Measurements from ENCODE around the gene MRPS18A. TPM values are rescaled to one million over a fixed set of nuclear protein-coding genes. Genes with fewer than 3 reads are reported as not detected.

MRPS18A gene
- total RNA-seq, 4 donors from 2014 or later = 42.5 to 56.2 (median 50.9) TPM

DNA sequence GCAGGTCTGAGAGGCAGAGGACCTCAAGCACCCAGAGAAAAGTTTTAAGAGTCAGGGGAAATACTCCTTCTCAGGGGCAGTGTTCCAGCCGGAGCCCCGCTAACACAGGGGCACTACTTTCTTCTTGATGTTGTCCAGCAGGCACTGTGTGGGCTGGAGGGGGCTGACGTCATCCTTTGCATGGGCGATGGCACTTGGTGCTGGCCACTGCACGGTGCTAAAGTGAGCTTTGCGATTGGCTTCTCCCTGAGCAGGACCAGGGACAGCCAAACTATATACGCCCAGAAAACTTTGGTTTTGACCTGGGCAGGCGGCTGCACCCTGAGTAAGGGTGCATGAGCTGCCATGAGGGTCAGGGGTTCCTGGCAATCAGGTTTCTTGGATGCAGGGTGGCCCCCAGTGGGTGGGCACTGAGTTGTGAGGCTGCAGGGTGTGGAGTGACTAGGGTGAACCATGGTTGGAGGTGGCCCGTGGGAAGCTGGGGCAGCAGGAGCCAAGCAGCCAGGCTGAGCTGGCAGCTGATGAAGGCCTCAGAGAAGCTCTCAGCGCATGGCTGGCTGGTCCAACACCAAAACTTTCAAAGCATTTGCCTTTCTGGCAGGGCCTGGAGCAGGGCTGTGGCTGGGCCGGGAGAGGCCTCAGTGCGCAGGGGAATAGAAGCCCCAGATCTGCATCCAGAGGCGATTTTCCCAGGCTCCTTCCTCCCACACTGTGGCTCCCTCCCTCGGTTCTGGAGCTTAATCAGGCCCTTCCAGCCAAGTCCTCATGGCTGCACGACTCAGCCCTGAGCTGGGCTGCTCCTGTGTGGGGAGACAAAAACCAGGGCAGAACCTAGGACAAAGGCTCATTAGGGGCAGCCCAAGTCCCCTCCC is 18.3 kb downstream of the MRPS18A start:
- TF ChIP-seq POLR2A (IDR thresholded peaks at IDR 0.05) = no peak
- TF ChIP-seq, protein P1, sequence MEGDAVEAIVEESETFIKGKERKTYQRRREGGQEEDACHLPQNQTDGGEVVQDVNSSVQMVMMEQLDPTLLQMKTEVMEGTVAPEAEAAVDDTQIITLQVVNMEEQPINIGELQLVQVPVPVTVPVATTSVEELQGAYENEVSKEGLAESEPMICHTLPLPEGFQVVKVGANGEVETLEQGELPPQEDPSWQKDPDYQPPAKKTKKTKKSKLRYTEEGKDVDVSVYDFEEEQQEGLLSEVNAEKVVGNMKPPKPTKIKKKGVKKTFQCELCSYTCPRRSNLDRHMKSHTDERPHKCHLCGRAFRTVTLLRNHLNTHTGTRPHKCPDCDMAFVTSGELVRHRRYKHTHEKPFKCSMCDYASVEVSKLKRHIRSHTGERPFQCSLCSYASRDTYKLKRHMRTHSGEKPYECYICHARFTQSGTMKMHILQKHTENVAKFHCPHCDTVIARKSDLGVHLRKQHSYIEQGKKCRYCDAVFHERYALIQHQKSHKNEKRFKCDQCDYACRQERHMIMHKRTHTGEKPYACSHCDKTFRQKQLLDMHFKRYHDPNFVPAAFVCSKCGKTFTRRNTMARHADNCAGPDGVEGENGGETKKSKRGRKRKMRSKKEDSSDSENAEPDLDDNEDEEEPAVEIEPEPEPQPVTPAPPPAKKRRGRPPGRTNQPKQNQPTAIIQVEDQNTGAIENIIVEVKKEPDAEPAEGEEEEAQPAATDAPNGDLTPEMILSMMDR (IDR thresholded peaks at IDR 0.05) = no peak
- WGBS, 2 donors = 32 to 37% methylated on average over 12 to 15 of the region's 15 CpGs
- DNase-seq (ENCODE audit: low spot score in 2 of 2) = peak in 1 of 2 donors; percentile 89
- H3K4me3 ChIP-seq (ENCODE audit: low read depth, poor library complexity, severe bottlenecking) = no peak overlapping the region
- intact Hi-C loops (cut with DNase I; ENCODE audit: low total_unique reads) = loop anchor here (5.0 kb wide), 2 partner anchors 93 to 408 kb away; no protein-coding TSS in a partner anchor

DNA sequence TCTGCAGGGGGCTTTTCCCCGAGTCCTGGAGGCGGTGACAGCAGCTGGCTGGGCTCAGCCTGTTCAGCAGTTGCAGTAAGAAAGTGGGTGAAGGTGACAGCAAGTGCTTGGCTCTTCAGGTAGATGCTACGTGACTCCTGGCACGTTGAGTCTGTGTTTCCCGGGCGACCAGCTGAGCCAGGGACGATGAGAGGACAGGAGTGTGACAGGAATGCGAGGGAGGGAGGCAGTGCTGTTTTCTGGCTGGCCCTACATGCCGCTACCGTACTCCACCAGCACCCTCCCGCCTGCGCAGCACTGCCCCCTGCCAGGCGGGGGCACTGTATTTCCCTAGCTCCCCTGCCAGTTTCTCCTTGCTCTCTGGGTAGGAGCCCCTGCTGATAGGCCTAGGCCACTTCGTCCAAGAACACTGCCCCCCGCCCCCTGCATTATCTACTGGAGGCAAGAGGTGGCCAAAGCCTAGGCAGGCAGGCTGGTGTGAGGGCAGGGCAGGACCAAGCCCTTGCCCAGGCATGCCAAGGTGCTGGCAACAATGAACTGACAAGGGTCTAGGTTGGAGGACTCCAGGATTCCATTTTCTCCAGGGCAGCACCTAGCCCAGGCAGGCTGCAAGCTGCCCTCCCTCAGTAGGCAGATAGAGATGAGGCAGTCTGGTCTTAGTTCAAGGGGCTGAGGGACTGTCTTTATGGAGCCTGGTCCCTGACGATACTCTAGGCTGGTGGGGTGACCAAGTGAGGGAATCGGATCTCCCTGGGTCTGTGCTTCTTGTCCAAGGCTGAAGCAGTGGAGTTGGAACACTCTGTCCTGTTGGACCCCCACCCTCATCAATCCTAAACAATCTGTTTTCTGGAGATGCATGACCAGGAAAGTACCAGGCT is 19.2 kb downstream of the MRPS18A start:
- intact Hi-C loops (cut with DNase I; ENCODE audit: low total_unique reads) = loop anchor here (5.0 kb wide), 2 partner anchors 94 to 409 kb away; no protein-coding TSS in a partner anchor
- 23 to 24% methylated on average over 16 to 17 of the region's 17 CpGs for WGBS, 2 donors
- TF ChIP-seq, protein P1 (IDR thresholded peaks at IDR 0.05) = no peak
- no peak for TF ChIP-seq POLR2A (IDR thresholded peaks at IDR 0.05)
- H3K4me3 ChIP-seq (ENCODE audit: low read depth, poor library complexity, severe bottlenecking) = no peak overlapping the region
- DNase-seq (ENCODE audit: low spot score in 2 of 2) = peak; percentile 42 to 88

DNA sequence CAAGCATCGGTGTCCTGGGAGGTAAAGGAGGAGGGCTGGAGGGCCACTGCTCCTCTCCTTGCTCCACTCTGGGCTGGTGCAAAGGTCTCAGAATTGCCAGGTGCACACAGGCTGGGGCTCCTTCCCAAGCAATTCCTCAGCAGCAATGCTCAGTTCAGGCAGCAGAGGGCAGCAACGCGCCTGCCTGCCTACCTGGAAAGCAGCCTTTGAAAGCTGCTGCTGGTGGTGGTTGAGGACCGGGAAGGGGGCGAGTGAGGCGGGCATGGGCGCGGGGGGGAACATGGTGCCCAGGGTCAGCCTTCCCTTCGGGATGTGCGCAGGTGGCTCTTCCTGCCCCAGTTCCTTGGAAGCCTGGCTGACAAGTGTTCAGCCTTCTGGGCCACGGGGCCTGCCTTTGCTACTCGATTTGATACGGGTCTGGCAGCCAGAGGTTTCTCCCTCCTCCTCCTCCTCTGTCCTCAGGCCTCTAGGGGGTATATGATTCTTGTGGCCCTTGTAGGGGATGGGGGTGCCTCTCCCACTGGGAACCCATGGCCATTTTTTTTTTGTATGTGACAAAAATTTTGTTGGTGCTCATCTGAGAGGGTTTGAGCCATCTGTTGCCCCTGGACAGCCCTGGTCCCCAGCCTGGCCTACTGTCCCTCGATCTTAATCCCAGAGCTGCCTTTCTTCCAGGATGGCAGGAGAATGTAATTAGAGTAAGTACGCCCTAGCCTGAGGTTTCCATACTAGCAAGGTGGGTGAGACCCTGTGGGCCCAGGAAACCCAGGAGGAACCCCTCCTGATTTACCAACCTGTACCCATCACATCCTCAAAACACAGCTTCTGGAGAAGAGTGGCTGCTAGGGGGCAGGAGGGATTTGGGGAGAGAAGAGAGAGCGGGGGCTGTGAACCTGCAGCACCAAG is 20.1 kb downstream of the MRPS18A start:
- intact Hi-C loops (cut with DNase I; ENCODE audit: low total_unique reads) = loop anchor here (5.0 kb wide), 2 partner anchors 95 to 410 kb away; no protein-coding TSS in a partner anchor
- no peak overlapping the region for H3K4me3 ChIP-seq (ENCODE audit: low read depth, poor library complexity, severe bottlenecking)

DNA sequence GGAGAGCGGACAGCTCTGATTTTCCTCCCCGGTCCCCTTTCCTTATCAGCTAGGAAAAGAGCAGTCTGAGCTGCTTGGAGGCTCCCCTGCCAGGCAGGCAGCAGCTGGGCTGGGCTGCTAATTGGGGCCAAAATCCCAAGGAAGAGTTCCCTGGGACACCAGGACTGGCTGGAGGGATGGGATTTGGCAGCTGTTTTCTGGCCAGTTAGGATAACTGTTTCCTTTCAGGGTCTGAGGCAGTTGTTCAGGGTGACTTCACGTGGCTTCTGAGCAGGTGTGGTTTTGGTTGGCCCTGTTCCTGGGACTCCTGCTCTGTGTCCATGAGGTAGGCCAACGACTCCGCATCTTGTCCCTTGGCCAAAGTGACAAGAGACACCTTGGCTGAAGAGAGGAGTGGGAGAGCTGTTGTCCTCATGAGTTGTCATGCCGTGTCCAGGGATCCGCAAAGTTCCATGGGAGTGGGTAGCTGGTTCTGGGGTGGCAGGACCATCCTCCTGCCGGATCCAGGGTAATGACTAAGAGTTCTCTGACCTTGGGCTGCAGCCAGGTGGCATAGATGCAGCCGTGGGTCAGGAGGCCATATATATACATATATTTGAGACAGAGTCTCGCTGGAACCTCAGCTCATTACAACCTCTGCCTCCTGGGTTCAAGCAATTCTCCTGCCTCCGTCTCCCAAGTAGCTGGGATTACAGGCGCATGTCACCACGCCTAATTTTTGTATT is 21.2 kb downstream of the MRPS18A start:
- H3K4me3 ChIP-seq (ENCODE audit: low read depth, poor library complexity, severe bottlenecking) = no peak overlapping the region
- intact Hi-C loops (cut with DNase I; ENCODE audit: low total_unique reads) = loop anchor here (5.0 kb wide), 2 partner anchors 96 to 411 kb away; no protein-coding TSS in a partner anchor
- no peak for DNase-seq (ENCODE audit: low spot score in 2 of 2)
- TF ChIP-seq, protein P1 (IDR thresholded peaks at IDR 0.05) = no peak
- no peak for TF ChIP-seq POLR2A (IDR thresholded peaks at IDR 0.05)
- WGBS, 2 donors = 58 to 65% methylated on average over 13 of the region's 13 CpGs

More for the DNA sequence above, 20.1 kb downstream of the MRPS18A start:
- 11 to 15% methylated on average over 12 to 14 of the region's 16 CpGs for WGBS, 2 donors
- peak; percentile 65 to 97 for DNase-seq (ENCODE audit: low spot score in 2 of 2)
- TF ChIP-seq POLR2A (IDR thresholded peaks at IDR 0.05) = no peak
- TF ChIP-seq, protein P1 (IDR thresholded peaks at IDR 0.05) = peak in 1 of 3 donors; percentile 91

All from lower leg skin (tissue), 4 donors.